KMS-11 (cell line): Measurements from ENCODE around the gene ABHD8.

Source experiments
- H2AFZ ChIP-seq: fragments of 200-600 bp; sonication (generic); 2 replicates; pipeline ENCODE4 v1.6.1; 2016; ENCODE audit warnings: antibody characterized with exemption, mixed run types, low read depth
- H3K27ac ChIP-seq: fragments of 200-600 bp; sonication (generic); 2 replicates; pipeline ENCODE4 v1.6.1; 2016; ENCODE audit warnings: mild to moderate bottlenecking, mixed run types
- H3K27me3 ChIP-seq: fragments of 200-600 bp; sonication (generic); 2 replicates; pipeline ENCODE4 v1.6.1; 2017; ENCODE audit warnings: mild to moderate bottlenecking, low read depth, mixed run types, moderate library complexity; ENCODE audit not compliant: insufficient read depth
- H3K36me3 ChIP-seq: fragments of 200-600 bp; sonication (generic); 2 replicates; pipeline ENCODE4 v1.6.1; 2017; ENCODE audit warnings: mild to moderate bottlenecking, mixed run types; ENCODE audit not compliant: insufficient read depth
- H3K4me1 ChIP-seq: fragments of 200-600 bp; sonication (generic); 2 replicates; pipeline ENCODE4 v1.6.1; 2016; ENCODE audit warnings: mild to moderate bottlenecking, low read depth, mixed run types; ENCODE audit not compliant: poor library complexity, severe bottlenecking
- H3K4me2 ChIP-seq: fragments of 200-600 bp; sonication (generic); 2 replicates; pipeline ENCODE4 v1.7.0; 2016; ENCODE audit warnings: mild to moderate bottlenecking, mixed run types
- H3K4me3 ChIP-seq: fragments of 200-600 bp; sonication (generic); IDR thresholded peaks from 2 replicates; pipeline ENCODE4 v1.6.1; 2017; ENCODE audit warnings: low read depth, low read length, mixed read lengths; ENCODE audit not compliant: insufficient read depth
- H3K79me2 ChIP-seq: fragments of 200-600 bp; sonication (generic); 2 replicates; pipeline ENCODE4 v1.6.1; 2016; ENCODE audit warnings: low read depth, mixed run types; ENCODE audit not compliant: insufficient read depth
- H3K9ac ChIP-seq: fragments of 200-600 bp; sonication (generic); 2 replicates; pipeline ENCODE4 v1.6.1; 2016; ENCODE audit warnings: mild to moderate bottlenecking, mixed run types
- H4K20me1 ChIP-seq: fragments of 200-600 bp; sonication (generic); 2 replicates; pipeline ENCODE4 v1.6.1; 2016; ENCODE audit warnings: mild to moderate bottlenecking, mixed run types; ENCODE audit not compliant: insufficient read depth
- TF ChIP-seq, protein P1 (sequence below): fragments of 200-600 bp; sonication (generic); conservative IDR thresholded peaks from 2 replicates; pipeline ENCODE4 v1.6.1; 2017; ENCODE audit warnings: low read depth, mild to moderate bottlenecking, antibody characterized with exemption, low read length, moderate library complexity, mixed read lengths

The ABHD8 gene

DNA sequence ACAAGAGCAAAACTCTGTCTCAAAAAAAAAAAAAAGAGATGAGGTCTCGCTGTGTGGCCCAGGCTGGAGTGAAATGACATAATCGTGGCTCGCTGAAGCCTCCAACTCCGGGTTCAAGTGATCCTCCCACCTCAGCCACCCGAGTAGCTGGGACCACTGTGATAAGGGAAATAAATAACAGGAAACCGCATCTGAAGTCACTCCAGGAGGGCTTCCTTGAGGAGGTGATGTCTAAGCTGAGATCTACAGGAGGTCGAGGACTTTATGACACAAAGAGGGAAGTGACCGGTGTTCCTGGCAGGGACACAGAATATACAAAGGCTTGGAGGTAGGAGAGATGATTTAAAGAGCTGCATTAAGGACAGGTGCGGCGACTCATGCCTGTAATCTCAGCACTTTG is 48.6 kb downstream of the ABHD8 start:
- Histone ChIP-seq H3K9ac (no peak overlapping the region), H3K27ac (no peak overlapping the region), H3K27me3 (no peaks in the 10 kb centered on the region; the same call in 1 of the 2 replicates), H3K79me2 (no peaks in the 10 kb centered on the region), H3K36me3 (no peaks in the 10 kb centered on the region), H2AFZ (no peak overlapping the region), H4K20me1 (no peaks in the 10 kb centered on the region), H3K4me3 (no peak overlapping the region), H3K4me1 (no peaks in the 10 kb centered on the region), H3K4me2 (no peak overlapping the region)
- TF ChIP-seq, protein P1, sequence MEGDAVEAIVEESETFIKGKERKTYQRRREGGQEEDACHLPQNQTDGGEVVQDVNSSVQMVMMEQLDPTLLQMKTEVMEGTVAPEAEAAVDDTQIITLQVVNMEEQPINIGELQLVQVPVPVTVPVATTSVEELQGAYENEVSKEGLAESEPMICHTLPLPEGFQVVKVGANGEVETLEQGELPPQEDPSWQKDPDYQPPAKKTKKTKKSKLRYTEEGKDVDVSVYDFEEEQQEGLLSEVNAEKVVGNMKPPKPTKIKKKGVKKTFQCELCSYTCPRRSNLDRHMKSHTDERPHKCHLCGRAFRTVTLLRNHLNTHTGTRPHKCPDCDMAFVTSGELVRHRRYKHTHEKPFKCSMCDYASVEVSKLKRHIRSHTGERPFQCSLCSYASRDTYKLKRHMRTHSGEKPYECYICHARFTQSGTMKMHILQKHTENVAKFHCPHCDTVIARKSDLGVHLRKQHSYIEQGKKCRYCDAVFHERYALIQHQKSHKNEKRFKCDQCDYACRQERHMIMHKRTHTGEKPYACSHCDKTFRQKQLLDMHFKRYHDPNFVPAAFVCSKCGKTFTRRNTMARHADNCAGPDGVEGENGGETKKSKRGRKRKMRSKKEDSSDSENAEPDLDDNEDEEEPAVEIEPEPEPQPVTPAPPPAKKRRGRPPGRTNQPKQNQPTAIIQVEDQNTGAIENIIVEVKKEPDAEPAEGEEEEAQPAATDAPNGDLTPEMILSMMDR = no peak

GRCh38 chr19:17249887-17250548 is 53.2 kb downstream of the ABHD8 start:
- Histone ChIP-seq H4K20me1 (no peaks in the 10 kb centered on the region), H3K36me3 (no peaks in the 10 kb centered on the region), H3K4me2 (no peak overlapping the region), H3K79me2 (no peaks in the 10 kb centered on the region), H3K4me1 (peaks cover 10% of the 10 kb centered on the region), H2AFZ (no peak overlapping the region), H3K4me3 (no peak overlapping the region), H3K27me3 (no peaks in the 10 kb centered on the region; the same call in 1 of the 2 replicates), H3K27ac (no peak overlapping the region), H3K9ac (no peak overlapping the region)
- TF ChIP-seq, protein P1 = no peak

DNA sequence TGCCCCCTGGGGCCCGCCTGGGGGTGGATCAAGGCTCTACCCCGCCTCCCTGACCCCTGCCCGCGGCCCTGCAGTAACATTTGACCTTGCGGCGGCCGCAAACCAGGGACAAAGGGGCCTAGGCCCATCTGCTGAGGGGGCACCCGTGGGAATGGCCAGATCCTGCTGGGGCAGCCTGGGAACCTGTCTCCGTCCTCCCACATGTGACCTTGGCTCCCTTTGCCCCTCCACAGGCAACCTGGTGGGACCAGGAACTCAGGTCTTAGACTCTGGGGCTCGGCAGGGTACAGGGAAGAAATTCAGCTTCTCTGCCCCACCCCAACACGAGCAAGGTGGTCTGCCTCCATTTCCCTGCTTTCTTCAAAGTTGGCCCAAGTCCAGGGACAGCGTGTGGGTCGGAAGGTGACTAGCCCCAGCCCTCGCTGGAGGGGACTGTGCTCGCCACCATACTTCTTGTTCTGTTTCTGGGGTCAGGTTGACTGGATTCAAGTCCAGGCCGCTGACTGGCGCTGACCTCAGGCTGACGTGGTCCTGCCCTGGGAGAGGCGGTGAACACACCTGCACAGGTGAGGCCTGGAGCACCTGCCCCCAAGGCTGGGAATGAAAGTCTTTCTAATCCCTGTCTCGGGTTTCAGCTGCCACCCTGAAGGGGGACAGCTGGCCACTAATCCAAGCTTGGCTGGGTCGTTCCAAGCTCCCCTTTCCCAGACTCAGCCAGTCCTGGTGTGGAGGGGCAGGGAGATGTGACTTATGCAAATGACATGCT is 55.0 kb downstream of the ABHD8 start:
- Histone ChIP-seq H3K79me2 (no peaks in the 10 kb centered on the region), H2AFZ (no peak overlapping the region), H3K27ac (no peak overlapping the region), H3K27me3 (no peaks in the 10 kb centered on the region), H3K4me3 (no peak overlapping the region), H3K36me3 (no peaks in the 10 kb centered on the region), H4K20me1 (no peaks in the 10 kb centered on the region), H3K4me1 (peaks cover 10% of the 10 kb centered on the region), H3K4me2 (no peak overlapping the region), H3K9ac (no peak overlapping the region)
- TF ChIP-seq, protein P1 = no peak

- TF ChIP-seq, protein P1 = no peak
- H3K27me3 ChIP-seq = no peaks in the 10 kb centered on the region
- peak overlapping the region; percentile 81 for H3K4me2 ChIP-seq
- H3K36me3 ChIP-seq = no peaks in the 10 kb centered on the region
- H3K79me2 ChIP-seq = no peaks in the 10 kb centered on the region
- no peak overlapping the region for H3K27ac ChIP-seq
- H3K4me3 ChIP-seq = no peak overlapping the region
- peaks cover 10% of the 10 kb centered on the region for H3K4me1 ChIP-seq
- H4K20me1 ChIP-seq = no peaks in the 10 kb centered on the region
- peak overlapping the region; percentile 44; the same call in 1 of the 2 replicates for H3K9ac ChIP-seq
- peak overlapping the region; percentile 85 for H2AFZ ChIP-seq
Measured at GRCh38 chr19:17246681-17247425, 56.4 kb downstream of the ABHD8 start.
